Measurements from ENCODE around the gene ACADS. TPM values are rescaled to one million over a fixed set of nuclear protein-coding genes. Genes with fewer than 3 reads are reported as not detected.

The ACADS gene
- total and polyA plus RNA-seq, 9 of the 15 experiments (the other 6 are each of a cell fraction or from before 2014, with no cell fraction given), result 0.06 to 20.3 (median 8.8) TPM

- in situ Hi-C loops (cut with MboI) (loop anchor here (5.0 kb wide), 1 partner anchor 128 kb away; the partner anchor contains the start of gene POP5), intact Hi-C loops (cut with micrococcal nuclease) (loop anchor here (2.0 kb wide), 1 partner anchor 23 kb away; the partner anchor contains the start of gene MLEC)
- Histone ChIP-seq H3K9ac (ENCODE audit: insufficient read depth in 1 of 2, low read depth in 2 of 2, low read length in 2 of 2) (peak within 1 kb of the TSS; percentile 76 to 97), H3K27me3 (ENCODE audit: control insufficient read depth in 2 of 2, insufficient read depth in 2 of 2, low read length in 2 of 2) (no peaks in the 10 kb centered on the region), H3K4me3 (peak within 1 kb of the TSS; percentile 83), H3K4me2 (ENCODE audit: insufficient read depth, low read length) (peak within 1 kb of the TSS; percentile 79), H3K27ac (ENCODE audit: extremely low read depth, low read depth, low read length) (peak within 1 kb of the TSS; percentile 71), H3K36me3 (ENCODE audit: control insufficient read depth, insufficient read depth, low read length) (peaks cover 28% of the 10 kb centered on the region), H2AFZ (ENCODE audit: low read depth, low read length) (peak within 1 kb of the TSS; percentile 88), H3K4me1 (replicated peaks in 1 of 2; ENCODE audit: control insufficient read depth in 2 of 2, insufficient read depth in 2 of 2, low read length in 2 of 2) (peaks cover 7 to 17% of the 10 kb centered on the region in 2 experiments; a peak in 4 of 5 replicates), H4K20me1 (replicated peaks; ENCODE audit: control insufficient read depth, insufficient read depth, low read length) (no peaks in the 10 kb centered on the region; the same call in 1 of the 2 replicates), H3K9me1 (ENCODE audit: control insufficient read depth, insufficient read depth, low read length) (no peaks in the 10 kb centered on the region), H3K79me2 (ENCODE audit: control insufficient read depth, insufficient read depth, low read length) (peaks cover 16% of the 10 kb centered on the region), H3K9me3 (replicated peaks; ENCODE audit: control insufficient read depth, insufficient read depth, low read depth, low read length) (no peaks in the 10 kb centered on the region)
- no TSS peak for BruUV-seq (replicated peaks)
- peak; percentile 94 for ATAC-seq
- peak; percentile 75 to 92 (median 90) for DNase-seq (ENCODE audit: extremely low read depth in 1 of 4, low spot score in 3 of 4)
- CTCF ChIA-PET (ENCODE audit: low intra/inter-chr PET ratio), result interaction anchor here (1.2 kb wide), 1 partner anchor 61 kb away, joined by 5 read pairs; no protein-coding TSS in a partner anchor
- POLR2A ChIA-PET, result interaction anchor here (0.6 to 3.6 kb wide), 11 partner anchors 9 to 268 kb away, joined by 3 to 24 read pairs (median 4); partner anchors contain the start of gene MLEC
- FAIRE-seq, result peak; percentile 19
- 2% methylated on average over 33 of the region's 76 CpGs for WGBS (ENCODE audit: insufficient coverage, low coverage, missing lambda C conversion rate)
- TF ChIP-seq PHF20 (IDR thresholded peaks at IDR 0.05; ENCODE audit: partially characterized antibody), result peak; percentile 32
- peak; percentile 46 to 68; a peak in 1 of 4 replicates for TF ChIP-seq HDAC1 (IDR thresholded peaks at IDR 0.05)
- no peak for TF ChIP-seq SP2 (IDR thresholded peaks at IDR 0.05; ENCODE audit: extremely low read depth, low read depth, low read length, poor library complexity, severe bottlenecking)
- TF ChIP-seq ZBTB7A (IDR thresholded peaks at IDR 0.05; ENCODE audit: borderline replicate concordance, control insufficient read depth, low read depth, low read length), result peak; percentile 80
- TF ChIP-seq TBP (optimal IDR thresholded peaks at IDR 0.05; ENCODE audit: low read depth, low read length), result peak; percentile 56
- peak; percentile 61; the same call in 1 of the 2 replicates for TF ChIP-seq POLR2AphosphoS5 (IDR thresholded peaks at IDR 0.05; ENCODE audit: control insufficient read depth, insufficient read depth, low read depth, low read length)
- peak; percentile 32; the same call in 1 of the 2 replicates for TF ChIP-seq RFX1 (IDR thresholded peaks at IDR 0.05)
- TF ChIP-seq ZBTB9 (CRISPR knock-in tag; IDR thresholded peaks at IDR 0.05), result peak; percentile 20; the same call in 1 of the 2 replicates
- TF ChIP-seq PML (IDR thresholded peaks at IDR 0.05; ENCODE audit: low read length), result no peak
- peak; percentile 58; the same call in 1 of the 2 replicates for TF ChIP-seq SUPT5H (IDR thresholded peaks at IDR 0.05)
- no peak for TF ChIP-seq ZNF644 (tag; IDR thresholded peaks at IDR 0.05; ENCODE audit: low read depth)
- TF ChIP-seq VEZF1 (CRISPR knock-in tag; IDR thresholded peaks at IDR 0.05), result peak; percentile 90
- TF ChIP-seq IRF2 (CRISPR knock-in tag; IDR thresholded peaks at IDR 0.05), result no peak
- no peak for TF ChIP-seq FOXA3 (CRISPR knock-in tag; conservative IDR thresholded peaks at IDR 0.05 in 1 of 2, IDR thresholded peaks at IDR 0.05 in 1 of 2)
- 0 out of 4 replicates have a peak, but pooled peaks of 1 of the 2 experiments have one; percentile 51 for TF ChIP-seq UBTF (IDR thresholded peaks at IDR 0.05; ENCODE audit: borderline replicate concordance in 1 of 2, low read depth in 2 of 2, low read length in 2 of 2)
Measured at GRCh38 chr12:120710031-120710804, 15.4 kb upstream of the ACADS start, which contains the start of gene UNC119B. TSS of gene UNC119B (plus strand) at chr12:120710458. CDS start at chr12:120710475, 17 bp downstream.

Data from K562 (cell line).